ENCODE results near the gene SBF2. TPM values are rescaled to one million over a fixed set of nuclear protein-coding genes. Genes with fewer than 3 reads are reported as not detected.

Gene SBF2
- polyA plus RNA-seq, 1 donor (not counting 4 experiments of a cell fraction or from before 2014, with no cell fraction given): 24.5 TPM

DNA sequence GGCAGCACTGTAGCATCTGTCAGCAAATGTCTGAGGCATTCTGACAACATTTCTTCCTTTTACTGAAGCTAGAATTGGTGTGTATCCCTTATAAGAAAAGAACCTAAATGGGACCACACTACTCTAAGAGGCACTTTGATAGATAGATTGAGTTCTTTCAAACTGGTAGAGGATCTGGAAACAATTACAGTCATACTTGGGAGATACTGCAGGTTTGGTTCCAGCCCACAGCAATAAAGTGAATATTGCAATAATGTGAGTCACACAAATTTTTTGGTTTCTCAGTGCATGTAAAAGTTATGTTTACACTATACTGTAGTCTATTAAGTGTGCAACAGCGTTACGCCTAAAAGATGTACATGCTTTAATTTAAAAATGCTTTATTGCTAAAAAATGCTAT is 96.9 kb downstream of the SBF2 start:
- Histone ChIP-seq H2AFZ (ENCODE audit: control insufficient read depth, low read length) (no peak overlapping the region), H3K79me2 (ENCODE audit: control insufficient read depth, insufficient read depth, low read length) (peaks cover 7% of the 10 kb centered on the region), H3K4me2 (ENCODE audit: control insufficient read depth, extremely low read depth, insufficient read depth, low read depth, low read length) (no peak overlapping the region), H3K4me1 (ENCODE audit: control insufficient read depth, extremely low read depth, insufficient read depth, low read length) (no peaks in the 10 kb centered on the region), H3K27me3 (ENCODE audit: control insufficient read depth, extremely low read depth, insufficient read depth, low read length) (no peaks in the 10 kb centered on the region), H3K9ac (ENCODE audit: control insufficient read depth, extremely low read depth, insufficient read depth, low read length) (no peak overlapping the region), H3K4me3 (ENCODE audit: control insufficient read depth in 2 of 3, extremely low read depth in 1 of 3, insufficient read depth in 2 of 3, low read depth in 1 of 3, low read length in 3 of 3) (no peak overlapping the region), H4K20me1 (ENCODE audit: control insufficient read depth, extremely low read depth, insufficient read depth, low read length) (no peaks in the 10 kb centered on the region), H3K36me3 (ENCODE audit: control insufficient read depth in 2 of 2, extremely low read depth in 1 of 2, insufficient read depth in 2 of 2, low read length in 2 of 2) (no peaks in the 10 kb centered on the region), H3K9me3 (ENCODE audit: control insufficient read depth, low read depth, low read length) (no peaks in the 10 kb centered on the region), H3K9me1 (ENCODE audit: control insufficient read depth, extremely low read depth, insufficient read depth, low read length) (no peaks in the 10 kb centered on the region), H3K27ac (ENCODE audit: control insufficient read depth, insufficient read depth, low read length) (no peak overlapping the region)
- dilution Hi-C loops (cut with MboI; ENCODE audit: extremely low pct_ligation_motif_present, low sequenced_read_pairs): no loop called here
- FAIRE-seq (no peak), DNase-seq (ENCODE audit: low read depth, low spot score) (no peak)
- TF ChIP-seq EZH2 (IDR thresholded peaks at IDR 0.05; ENCODE audit: low read length): no peak
- TF ChIP-seq, protein P1, sequence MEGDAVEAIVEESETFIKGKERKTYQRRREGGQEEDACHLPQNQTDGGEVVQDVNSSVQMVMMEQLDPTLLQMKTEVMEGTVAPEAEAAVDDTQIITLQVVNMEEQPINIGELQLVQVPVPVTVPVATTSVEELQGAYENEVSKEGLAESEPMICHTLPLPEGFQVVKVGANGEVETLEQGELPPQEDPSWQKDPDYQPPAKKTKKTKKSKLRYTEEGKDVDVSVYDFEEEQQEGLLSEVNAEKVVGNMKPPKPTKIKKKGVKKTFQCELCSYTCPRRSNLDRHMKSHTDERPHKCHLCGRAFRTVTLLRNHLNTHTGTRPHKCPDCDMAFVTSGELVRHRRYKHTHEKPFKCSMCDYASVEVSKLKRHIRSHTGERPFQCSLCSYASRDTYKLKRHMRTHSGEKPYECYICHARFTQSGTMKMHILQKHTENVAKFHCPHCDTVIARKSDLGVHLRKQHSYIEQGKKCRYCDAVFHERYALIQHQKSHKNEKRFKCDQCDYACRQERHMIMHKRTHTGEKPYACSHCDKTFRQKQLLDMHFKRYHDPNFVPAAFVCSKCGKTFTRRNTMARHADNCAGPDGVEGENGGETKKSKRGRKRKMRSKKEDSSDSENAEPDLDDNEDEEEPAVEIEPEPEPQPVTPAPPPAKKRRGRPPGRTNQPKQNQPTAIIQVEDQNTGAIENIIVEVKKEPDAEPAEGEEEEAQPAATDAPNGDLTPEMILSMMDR (optimal IDR thresholded peaks at IDR 0.05 in 1 of 3, IDR thresholded peaks at IDR 0.05 in 1 of 3, conservative IDR thresholded peaks at IDR 0.05 in 1 of 3; ENCODE audit: extremely low read depth in 1 of 3, insufficient read depth in 2 of 3, low read length in 3 of 3): no peak

- H3K9ac ChIP-seq (ENCODE audit: control insufficient read depth, extremely low read depth, insufficient read depth, low read length): no peak overlapping the region
- DNase-seq (ENCODE audit: low read depth, low spot score): no peak
- no peak overlapping the region for H3K4me3 ChIP-seq (ENCODE audit: control insufficient read depth in 2 of 3, extremely low read depth in 1 of 3, insufficient read depth in 2 of 3, low read depth in 1 of 3, low read length in 3 of 3)
- H3K9me3 ChIP-seq (ENCODE audit: control insufficient read depth, low read depth, low read length): no peaks in the 10 kb centered on the region
- no peaks in the 10 kb centered on the region for H3K36me3 ChIP-seq (ENCODE audit: control insufficient read depth in 2 of 2, extremely low read depth in 1 of 2, insufficient read depth in 2 of 2, low read length in 2 of 2)
- H3K9me1 ChIP-seq (ENCODE audit: control insufficient read depth, extremely low read depth, insufficient read depth, low read length): no peaks in the 10 kb centered on the region
- no peak overlapping the region for H3K27ac ChIP-seq (ENCODE audit: control insufficient read depth, insufficient read depth, low read length)
- peaks cover 3% of the 10 kb centered on the region for H3K79me2 ChIP-seq (ENCODE audit: control insufficient read depth, insufficient read depth, low read length)
- no peak overlapping the region for H3K4me2 ChIP-seq (ENCODE audit: control insufficient read depth, extremely low read depth, insufficient read depth, low read depth, low read length)
- no peak overlapping the region for H2AFZ ChIP-seq (ENCODE audit: control insufficient read depth, low read length)
- H3K27me3 ChIP-seq (ENCODE audit: control insufficient read depth, extremely low read depth, insufficient read depth, low read length): no peaks in the 10 kb centered on the region
- H3K4me1 ChIP-seq (ENCODE audit: control insufficient read depth, extremely low read depth, insufficient read depth, low read length): no peaks in the 10 kb centered on the region
- no peak for TF ChIP-seq EZH2 (IDR thresholded peaks at IDR 0.05; ENCODE audit: low read length)
- TF ChIP-seq, protein P1 (optimal IDR thresholded peaks at IDR 0.05 in 1 of 3, IDR thresholded peaks at IDR 0.05 in 1 of 3, conservative IDR thresholded peaks at IDR 0.05 in 1 of 3; ENCODE audit: extremely low read depth in 1 of 3, insufficient read depth in 2 of 3, low read length in 3 of 3): no peak
- dilution Hi-C loops (cut with MboI; ENCODE audit: extremely low pct_ligation_motif_present, low sequenced_read_pairs): no loop called here
- no peaks in the 10 kb centered on the region for H4K20me1 ChIP-seq (ENCODE audit: control insufficient read depth, extremely low read depth, insufficient read depth, low read length)
- no peak for FAIRE-seq
Observed at GRCh38 chr11:10192036-10192435, 102.0 kb downstream of the SBF2 start.

Data from keratinocyte (primary cell).